Stimulated activated CD4-positive, alpha-beta T cell treated with anti-CD3 and anti-CD28 coated beads, TNF-alpha, amount 100 ng/mL, for 24 hours (primary cell): ENCODE measurements around the gene UFSP2.

Experiments used
- DNase-seq, 3 experiments: peaks; one replicate each; pipeline ENCODE4 v3.0.0-alpha.2; 2020; ENCODE audit warnings: low read depth in 3 of 3

The UFSP2 gene

GRCh38 chr4:185426960-185427688 is 1.4 kb upstream of the UFSP2 start:
- no peak for DNase-seq

- no peak for DNase-seq
Measured at GRCh38 chr4:185424905-185425646, 688 bp downstream of the UFSP2 start.

- DNase-seq = no peak
Measured at GRCh38 chr4:185421366-185422124, 4.2 kb downstream of the UFSP2 start.

GRCh38 chr4:185416955-185417354 is 8.8 kb downstream of the UFSP2 start:
- no peak for DNase-seq

GRCh38 chr4:185412412-185412811 is 13.4 kb downstream of the UFSP2 start:
- DNase-seq = no peak

- DNase-seq = no peak
Measured at GRCh38 chr4:185411849-185412248, 13.9 kb downstream of the UFSP2 start.

- no peak for DNase-seq
Measured at GRCh38 chr4:185408432-185408831, 17.3 kb downstream of the UFSP2 start.

- DNase-seq = no peak
Measured at GRCh38 chr4:185405296-185405999, 20.3 kb downstream of the UFSP2 start.

GRCh38 chr4:185404031-185404430 is 21.7 kb downstream of the UFSP2 start:
- no peak for DNase-seq

- DNase-seq = no peak
Measured at GRCh38 chr4:185399466-185399865, 26.3 kb downstream of the UFSP2 start.

- no peak for DNase-seq
Measured at GRCh38 chr4:185398618-185399017, 27.1 kb downstream of the UFSP2 start.

- DNase-seq = no peak
Measured at GRCh38 chr4:185396724-185397385, 28.9 kb downstream of the UFSP2 start, which contains the start of gene ANKRD37. Gene ANKRD37 (plus strand): TSS chr4:185396841. CDS start chr4:185396924, 83 bp downstream.

GRCh38 chr4:185395956-185396723 is 29.6 kb downstream of the UFSP2 start:
- peak; percentile 90 to 96 (median 94) for DNase-seq

GRCh38 chr4:185395238-185395955 is 30.4 kb downstream of the UFSP2 start, which contains the start of gene LRP2BP:
Gene LRP2BP (minus strand): TSS chr4:185395924. CDS start chr4:185378186, 17,738 bp downstream.
- no peak for DNase-seq

- no peak for DNase-seq
Measured at GRCh38 chr4:185394568-185395237, 31.1 kb downstream of the UFSP2 start.

GRCh38 chr4:185392156-185392555 is 33.6 kb downstream of the UFSP2 start:
- DNase-seq = no peak

- no peak for DNase-seq
Measured at GRCh38 chr4:185390941-185391340, 34.8 kb downstream of the UFSP2 start.

- no peak for DNase-seq
Measured at GRCh38 chr4:185387957-185388356, 37.8 kb downstream of the UFSP2 start.

- no peak for DNase-seq
Measured at GRCh38 chr4:185384930-185385331, 40.8 kb downstream of the UFSP2 start.
